HG03175 (cell line): ENCODE measurements around the gene CORO2A.
"Not testable (repeated sequence)": the region's sequence is repeated elsewhere in the genome, so short reads cannot be mapped to it uniquely, and the experiment has no call there.

Source experiments
- ATAC-seq: cut with Tn5 transposase; IDR thresholded peaks from one replicate; pipeline ENCODE4 v1.9.1; 2021; ENCODE audit warnings: mild to moderate bottlenecking, moderate library complexity; ENCODE audit not compliant: unreplicated experiment

The CORO2A gene

GRCh38 chr9:98087420-98088354 is 104.8 kb downstream of the CORO2A start:
- ATAC-seq = peak; percentile 62

- no peak for ATAC-seq
Observed at GRCh38 chr9:98086461-98086860, 106.0 kb downstream of the CORO2A start.

- ATAC-seq = no peak
Observed at GRCh38 chr9:98085944-98086343, 106.5 kb downstream of the CORO2A start.

GRCh38 chr9:98085058-98085457 is 107.4 kb downstream of the CORO2A start:
- ATAC-seq = no peak

- ATAC-seq = no peak
Observed at GRCh38 chr9:98084396-98084795, 108.0 kb downstream of the CORO2A start.

GRCh38 chr9:98083566-98084183 is 108.8 kb downstream of the CORO2A start:
- ATAC-seq = no peak

- no peak for ATAC-seq
Observed at GRCh38 chr9:98083061-98083501, 109.4 kb downstream of the CORO2A start.

- no peak for ATAC-seq
Observed at GRCh38 chr9:98081477-98082219, 110.8 kb downstream of the CORO2A start.

GRCh38 chr9:98080780-98081179 is 111.7 kb downstream of the CORO2A start:
- no peak for ATAC-seq

- no peak for ATAC-seq
Observed at GRCh38 chr9:98080326-98080725, 112.1 kb downstream of the CORO2A start.

- no peak for ATAC-seq
Observed at GRCh38 chr9:98078895-98079294, 113.5 kb downstream of the CORO2A start.

- ATAC-seq = not testable (repeated sequence)
Observed at GRCh38 chr9:98076514-98076890, 115.9 kb downstream of the CORO2A start.

- no peak for ATAC-seq
Observed at GRCh38 chr9:98075332-98075805, 117.1 kb downstream of the CORO2A start.

GRCh38 chr9:98074115-98074990 is 118.1 kb downstream of the CORO2A start:
- ATAC-seq = no peak

GRCh38 chr9:98071737-98072136 is 120.7 kb downstream of the CORO2A start:
- ATAC-seq = no peak
